GM06990 (cell line): Measurements from ENCODE around the gene FNBP1.
A peak's percentile ranks its signal among the peaks of the same experiment; 100 is the strongest.

Source experiments
- DNase-seq: peaks from one replicate; pipeline ENCODE4 v3.0.0-alpha.2; 2011; ENCODE audit not compliant: insufficient read length; ENCODE audit errors: extremely low read depth
- H3K27me3 ChIP-seq: replicated peaks from 2 replicates; pipeline ENCODE4 v1.6.0; 2011; ENCODE audit warnings: low read length; ENCODE audit not compliant: control insufficient read depth, insufficient read depth
- H3K36me3 ChIP-seq: 2 replicates; pipeline ENCODE4 v1.5.1; 2011; ENCODE audit warnings: low read length; ENCODE audit not compliant: control insufficient read depth, insufficient read depth
- H3K4me3 ChIP-seq: replicated peaks from 2 replicates; pipeline ENCODE4 v1.5.1; 2011; ENCODE audit warnings: low read depth, mild to moderate bottlenecking, control low read depth, low read length
- TF ChIP-seq, protein P1 (sequence below): IDR thresholded peaks from 2 replicates; pipeline ENCODE4 v1.5.1; 2011; ENCODE audit warnings: low read length, control low read depth, mild to moderate bottlenecking, inconsistent platforms; ENCODE audit not compliant: insufficient read depth, poor library complexity, severe bottlenecking

FNBP1 gene

DNA sequence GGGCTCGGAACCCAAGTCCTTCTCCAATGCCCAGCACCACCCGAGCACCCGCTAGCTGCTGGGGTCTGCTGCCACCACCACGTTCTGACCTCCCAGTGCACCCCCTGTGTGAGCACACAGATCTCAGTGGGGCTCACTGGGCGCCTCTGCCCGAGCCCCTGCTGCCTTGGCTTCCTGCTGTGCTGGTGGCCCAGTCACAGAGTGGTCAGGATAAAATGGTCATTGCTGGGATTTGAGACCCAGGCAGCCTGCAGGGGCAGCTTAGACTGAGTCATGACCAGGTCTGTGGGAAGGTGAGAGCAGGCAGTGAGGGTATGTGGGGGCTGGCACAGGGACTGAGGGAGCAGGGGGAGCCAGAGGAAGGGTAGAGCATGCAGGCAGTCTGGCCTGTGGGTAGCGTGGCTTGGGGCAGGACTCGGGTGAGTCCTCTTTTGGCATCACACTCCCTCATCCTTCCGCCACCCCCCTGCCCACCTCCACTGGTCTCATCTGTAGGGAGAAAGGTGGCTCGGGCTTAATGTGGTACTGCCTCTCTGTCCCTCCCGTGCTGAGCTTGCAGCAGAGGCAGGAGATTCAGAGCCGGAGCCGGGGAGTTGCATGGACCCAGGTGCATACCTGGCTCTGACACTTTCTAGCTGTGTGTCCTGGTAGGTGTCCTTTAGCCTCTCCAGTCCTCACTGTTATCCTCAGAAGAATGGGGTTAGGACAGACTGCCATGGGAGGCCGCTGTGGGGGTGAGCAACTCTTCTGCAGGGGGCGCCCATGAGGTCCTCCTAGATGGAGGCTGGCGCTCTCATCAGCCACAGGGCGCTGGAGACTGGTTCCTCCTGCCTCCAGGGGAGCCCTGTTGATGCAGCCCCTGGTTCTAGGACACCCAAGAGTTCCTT is 175.6 kb downstream of the FNBP1 start:
- H3K27me3 ChIP-seq = no peaks in the 10 kb centered on the region
- no peak overlapping the region for H3K4me3 ChIP-seq
- no peak for DNase-seq
- H3K36me3 ChIP-seq = peaks cover 10% of the 10 kb centered on the region
- TF ChIP-seq, protein P1, sequence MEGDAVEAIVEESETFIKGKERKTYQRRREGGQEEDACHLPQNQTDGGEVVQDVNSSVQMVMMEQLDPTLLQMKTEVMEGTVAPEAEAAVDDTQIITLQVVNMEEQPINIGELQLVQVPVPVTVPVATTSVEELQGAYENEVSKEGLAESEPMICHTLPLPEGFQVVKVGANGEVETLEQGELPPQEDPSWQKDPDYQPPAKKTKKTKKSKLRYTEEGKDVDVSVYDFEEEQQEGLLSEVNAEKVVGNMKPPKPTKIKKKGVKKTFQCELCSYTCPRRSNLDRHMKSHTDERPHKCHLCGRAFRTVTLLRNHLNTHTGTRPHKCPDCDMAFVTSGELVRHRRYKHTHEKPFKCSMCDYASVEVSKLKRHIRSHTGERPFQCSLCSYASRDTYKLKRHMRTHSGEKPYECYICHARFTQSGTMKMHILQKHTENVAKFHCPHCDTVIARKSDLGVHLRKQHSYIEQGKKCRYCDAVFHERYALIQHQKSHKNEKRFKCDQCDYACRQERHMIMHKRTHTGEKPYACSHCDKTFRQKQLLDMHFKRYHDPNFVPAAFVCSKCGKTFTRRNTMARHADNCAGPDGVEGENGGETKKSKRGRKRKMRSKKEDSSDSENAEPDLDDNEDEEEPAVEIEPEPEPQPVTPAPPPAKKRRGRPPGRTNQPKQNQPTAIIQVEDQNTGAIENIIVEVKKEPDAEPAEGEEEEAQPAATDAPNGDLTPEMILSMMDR = peak; percentile 29

DNA sequence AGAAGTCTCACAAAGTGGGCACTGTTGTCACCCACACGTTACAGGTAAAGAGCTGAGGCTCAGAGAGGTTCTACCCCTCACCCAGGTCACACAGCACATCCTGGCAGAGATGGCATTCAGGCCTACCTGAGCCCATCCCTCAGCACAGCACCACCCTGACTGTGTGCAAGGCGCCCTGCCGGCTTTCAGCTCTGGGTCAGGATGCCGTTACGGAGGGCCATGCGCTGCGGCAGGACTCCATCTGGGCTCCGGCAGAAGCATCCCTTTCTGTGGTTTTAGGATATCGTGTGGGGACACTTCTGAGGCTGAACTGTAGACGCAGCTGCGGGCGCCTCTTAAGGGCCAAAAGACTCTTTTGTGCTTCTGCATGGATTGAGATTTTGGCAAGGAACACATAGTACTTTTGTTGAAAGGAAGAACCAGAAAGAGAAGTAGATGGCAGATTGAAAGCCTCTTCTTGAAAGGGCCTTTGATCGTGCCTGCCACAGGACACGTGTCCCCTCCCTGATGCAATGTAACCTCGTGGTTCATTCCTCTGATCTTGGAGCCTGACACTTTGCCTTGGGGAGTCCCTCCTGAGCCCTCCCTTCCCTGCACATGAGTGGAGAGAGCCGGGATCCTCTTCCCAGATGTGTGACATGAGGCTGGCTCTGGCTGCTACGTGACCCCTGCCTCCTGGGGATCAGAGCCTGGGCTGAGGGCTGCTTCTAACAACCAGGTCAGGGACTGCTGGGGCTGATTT is 176.4 kb downstream of the FNBP1 start:
- no peak for DNase-seq
- Histone ChIP-seq H3K4me3 (no peak overlapping the region), H3K36me3 (peaks cover 10% of the 10 kb centered on the region), H3K27me3 (no peaks in the 10 kb centered on the region)
- TF ChIP-seq, protein P1 = no peak

DNA sequence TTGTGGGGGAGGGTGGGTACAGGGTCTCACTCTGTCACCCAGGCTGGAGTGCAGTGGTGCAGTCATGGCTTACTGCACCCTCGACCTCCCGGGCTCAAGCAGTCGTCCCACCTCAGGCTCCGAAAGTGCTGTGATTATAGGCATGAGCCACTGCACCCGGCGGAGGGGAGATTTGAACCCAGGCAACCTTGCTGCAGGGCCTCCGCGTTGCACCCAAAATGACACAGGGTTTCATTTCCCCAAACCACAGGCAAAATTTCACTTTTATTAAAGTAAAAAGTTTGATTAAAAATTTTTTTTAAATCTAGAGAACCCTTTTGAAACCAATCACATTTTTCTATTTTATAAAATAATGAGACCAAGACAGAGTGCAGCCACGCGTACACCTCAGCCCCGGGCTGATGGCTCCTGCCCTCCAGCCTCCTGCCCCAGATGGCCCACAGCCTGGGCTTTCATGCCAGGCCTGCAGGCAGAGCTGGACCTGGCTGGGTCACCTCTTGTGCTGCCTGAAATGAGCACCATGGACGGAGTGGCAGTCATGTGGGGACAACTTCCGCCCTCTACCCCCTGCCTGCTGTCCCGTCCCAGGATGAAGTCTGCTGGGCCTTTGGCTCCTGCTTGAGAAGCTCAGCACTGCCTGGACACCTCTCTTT is 177.2 kb downstream of the FNBP1 start:
- no peak for DNase-seq
- H3K4me3 ChIP-seq = no peak overlapping the region

DNA sequence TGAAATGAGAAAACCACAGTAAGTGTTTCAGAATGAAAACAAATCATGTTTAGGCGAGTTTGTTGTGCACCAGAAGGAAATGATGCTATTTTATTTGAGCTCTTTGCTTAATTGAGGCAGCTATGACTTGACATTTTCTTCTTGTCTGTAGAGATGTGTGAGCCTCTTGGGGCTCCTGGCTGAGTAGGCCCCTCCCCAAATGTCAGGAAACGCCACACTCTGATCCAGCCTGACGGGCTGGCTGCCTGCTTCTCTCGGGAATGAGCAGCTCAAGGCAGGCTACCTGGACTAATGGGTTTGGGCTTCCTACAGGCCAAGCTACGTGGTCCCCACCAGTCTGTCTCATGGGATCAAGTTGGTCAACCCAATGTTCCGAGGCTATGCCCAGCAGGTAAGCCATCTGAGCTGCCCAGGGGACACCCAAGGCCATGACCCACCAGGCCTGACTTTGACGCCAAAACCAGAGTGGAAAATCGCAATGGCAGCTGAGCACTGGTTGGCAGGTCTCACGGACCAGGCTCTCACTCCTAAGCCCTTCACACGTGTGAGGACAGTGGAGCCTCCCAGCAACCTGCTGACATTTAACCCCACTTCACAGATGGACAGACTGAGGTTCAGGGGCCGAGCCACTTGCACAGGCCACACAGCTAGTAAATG is 177.9 kb downstream of the FNBP1 start:
- Histone ChIP-seq H3K27me3 (no peaks in the 10 kb centered on the region), H3K36me3 (peaks cover 10% of the 10 kb centered on the region), H3K4me3 (no peak overlapping the region)
- DNase-seq = peak; percentile 23
- TF ChIP-seq, protein P1 = no peak

More for the DNA sequence above, 177.2 kb downstream of the FNBP1 start:
- H3K36me3 ChIP-seq = peaks cover 10% of the 10 kb centered on the region
- H3K27me3 ChIP-seq = no peaks in the 10 kb centered on the region
- TF ChIP-seq, protein P1 = no peak

DNA sequence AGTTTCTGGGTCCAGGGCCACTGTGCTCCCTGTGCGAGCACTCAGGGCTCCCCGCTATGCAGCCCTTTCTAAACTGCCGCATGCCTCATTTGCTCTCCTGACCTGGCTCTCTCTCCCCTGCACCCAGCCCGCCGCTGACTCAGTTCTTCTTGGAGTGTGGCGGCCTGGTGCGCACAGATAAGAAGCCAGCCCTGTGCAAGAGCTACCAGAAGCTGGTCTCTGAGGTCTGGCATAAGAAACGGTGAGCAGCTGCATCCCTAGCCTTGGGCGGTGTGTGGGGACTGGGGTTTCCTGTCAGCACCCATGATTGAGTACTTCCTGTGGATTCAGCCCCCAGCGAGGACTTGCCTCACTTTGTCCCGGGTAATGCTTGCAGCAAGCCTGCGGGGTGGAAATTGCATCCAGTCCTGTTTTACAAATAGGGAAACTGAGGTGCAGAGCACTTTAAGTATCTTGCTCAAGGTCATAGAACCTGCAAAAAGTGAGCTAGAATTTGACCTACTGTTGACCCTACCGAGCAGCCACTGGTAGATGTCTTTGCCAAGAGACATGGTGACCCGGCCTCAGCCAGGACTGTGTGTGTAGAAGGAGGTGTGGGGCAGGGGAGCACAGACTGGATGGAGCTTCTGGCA is 179.8 kb downstream of the FNBP1 start:
- Histone ChIP-seq H3K27me3 (no peaks in the 10 kb centered on the region), H3K36me3 (peaks cover 12% of the 10 kb centered on the region), H3K4me3 (no peak overlapping the region)
- DNase-seq = peak; percentile 34
- TF ChIP-seq, protein P1 = no peak
